Endometrial microvascular endothelial cells (primary cell): ENCODE measurements around the gene AK9. TPM values are rescaled to one million over a fixed set of nuclear protein-coding genes. Genes with fewer than 3 reads are reported as not detected.
"Not testable (repeated sequence)": the region's sequence is repeated elsewhere in the genome, so short reads cannot be mapped to it uniquely, and the experiment has no call there.

Source experiments
- in situ Hi-C: cut with HindIII; loops from 2 replicates; pipeline ENCODE4 v1.10.0; 2017; ENCODE audit warnings: low sequenced_read_pairs, low pct_unique_long_range_greater_than_20kb; ENCODE audit errors: inconsistent ontology term
- total RNA-seq: library from RNA; depleted of rRNA; stranded (reverse); fragments of >200 nt; gene quantifications from one replicate; pipeline ENCODE4 v1.2.3, GENCODE V29; 2015; ENCODE audit errors: inconsistent ontology term

AK9 gene
- total RNA-seq, 1 donor from 2014 or later = 2.9 TPM

GRCh38 chr6:109655761-109656262, 35.2 kb downstream of the AK9 start:
- in situ Hi-C loops = no loop called here

GRCh38 chr6:109653264-109653663, 37.7 kb downstream of the AK9 start:
- in situ Hi-C loops = no loop called here

GRCh38 chr6:109644131-109644530, 46.9 kb downstream of the AK9 start:
- in situ Hi-C loops = no loop called here

- in situ Hi-C loops = no loop called here
These were observed 58.6 kb downstream of the AK9 start for GRCh38 chr6:109632405-109632804.

GRCh38 chr6:109631403-109631802, 59.6 kb downstream of the AK9 start:
- in situ Hi-C loops = no loop called here

- in situ Hi-C loops = no loop called here
These were observed 62.6 kb downstream of the AK9 start for GRCh38 chr6:109628158-109629000.

GRCh38 chr6:109626311-109626710, 64.7 kb downstream of the AK9 start:
- in situ Hi-C loops = no loop called here

GRCh38 chr6:109625199-109625598, 65.8 kb downstream of the AK9 start:
- in situ Hi-C loops = no loop called here

GRCh38 chr6:109623288-109623687, 67.7 kb downstream of the AK9 start:
- in situ Hi-C loops = no loop called here

GRCh38 chr6:109612268-109612667, 78.7 kb downstream of the AK9 start:
- in situ Hi-C loops = no loop called here

- in situ Hi-C loops = no loop called here
These were observed 79.5 kb downstream of the AK9 start for GRCh38 chr6:109611502-109611901.

- in situ Hi-C loops = no loop called here
These were observed 80.4 kb downstream of the AK9 start for GRCh38 chr6:109610590-109610989.

GRCh38 chr6:109609737-109610136, 81.3 kb downstream of the AK9 start:
- in situ Hi-C loops = no loop called here

- in situ Hi-C loops = no loop called here
These were observed 84.6 kb downstream of the AK9 start for GRCh38 chr6:109606359-109606758.

- in situ Hi-C loops = no loop called here
These were observed 95.0 kb downstream of the AK9 start for GRCh38 chr6:109595998-109596397.

GRCh38 chr6:109580519-109580918, 110.5 kb downstream of the AK9 start:
- in situ Hi-C loops = no loop called here

GRCh38 chr6:109579361-109579760, 111.6 kb downstream of the AK9 start:
- in situ Hi-C loops = no loop called here

GRCh38 chr6:109569901-109570300, 121.1 kb downstream of the AK9 start:
- in situ Hi-C loops = not testable (repeated sequence)

GRCh38 chr6:109561844-109562243, 129.2 kb downstream of the AK9 start:
- in situ Hi-C loops = no loop called here

GRCh38 chr6:109531446-109531845, 159.6 kb downstream of the AK9 start:
- in situ Hi-C loops = no loop called here

- in situ Hi-C loops = no loop called here
These were observed 163.0 kb downstream of the AK9 start for GRCh38 chr6:109527989-109528388.
